ENCODE results near the gene EPAS1.

The EPAS1 gene

GRCh38 chr2:46326231-46326980 lies 29.2 kb downstream of the EPAS1 start:
- no peak for DNase-seq

GRCh38 chr2:46327627-46328026 lies 30.4 kb downstream of the EPAS1 start:
- DNase-seq, result no peak

GRCh38 chr2:46328291-46328690 lies 31.1 kb downstream of the EPAS1 start:
- no peak for DNase-seq

GRCh38 chr2:46328829-46329228 lies 31.6 kb downstream of the EPAS1 start:
- DNase-seq, result no peak

GRCh38 chr2:46329340-46329739 lies 32.1 kb downstream of the EPAS1 start:
- DNase-seq, result no peak

GRCh38 chr2:46329803-46330775 lies 32.9 kb downstream of the EPAS1 start:
- DNase-seq, result no peak

GRCh38 chr2:46331109-46331766 lies 34.0 kb downstream of the EPAS1 start:
- DNase-seq, result no peak

GRCh38 chr2:46332686-46333281 lies 35.6 kb downstream of the EPAS1 start:
- no peak for DNase-seq

- DNase-seq, result peak; percentile 16
Measured at GRCh38 chr2:46333912-46334311, 36.7 kb downstream of the EPAS1 start.

GRCh38 chr2:46334389-46335271 lies 37.4 kb downstream of the EPAS1 start:
- no peak for DNase-seq

- no peak for DNase-seq
Measured at GRCh38 chr2:46335391-46336282, 38.4 kb downstream of the EPAS1 start.

GRCh38 chr2:46336283-46336959 lies 39.2 kb downstream of the EPAS1 start:
- DNase-seq, result no peak

- DNase-seq, result no peak
Measured at GRCh38 chr2:46337208-46337994, 40.2 kb downstream of the EPAS1 start.

- DNase-seq, result no peak
Measured at GRCh38 chr2:46338674-46339073, 41.5 kb downstream of the EPAS1 start.

- no peak for DNase-seq
Measured at GRCh38 chr2:46339200-46339599, 42.0 kb downstream of the EPAS1 start.

GRCh38 chr2:46339676-46340459 lies 42.7 kb downstream of the EPAS1 start:
- no peak for DNase-seq

- no peak for DNase-seq
Measured at GRCh38 chr2:46340740-46341420, 43.7 kb downstream of the EPAS1 start.
